Mucosa of rectum (tissue), 2 donors: ENCODE data around the gene TNS1.

Source experiments
- H3K27ac ChIP-seq, 2 donors: one replicate each; pipeline ENCODE4 v1.7.0; 2013; ENCODE audit warnings: inconsistent platforms in 2 of 2, low read depth in 2 of 2, low read length in 2 of 2
- H3K27me3 ChIP-seq, 2 donors: one replicate each; pipeline ENCODE4 v1.7.0; 2013; ENCODE audit warnings: low read length in 2 of 2; ENCODE audit not compliant: control insufficient read depth in 2 of 2, insufficient read depth in 2 of 2
- H3K36me3 ChIP-seq, 2 donors: one replicate each; pipeline ENCODE4 v1.7.0; 2013; ENCODE audit warnings: low read length in 2 of 2; ENCODE audit not compliant: control insufficient read depth in 2 of 2, insufficient read depth in 2 of 2
- H3K4me1 ChIP-seq, 2 donors: one replicate each; pipeline ENCODE4 v1.7.0; 2013; ENCODE audit warnings: low read length in 2 of 2, mild to moderate bottlenecking in 1 of 2; ENCODE audit not compliant: control insufficient read depth in 2 of 2, insufficient read depth in 2 of 2
- H3K4me3 ChIP-seq, 2 donors: one replicate each; pipeline ENCODE4 v1.7.0; 2013; ENCODE audit warnings: low read length in 2 of 2
- H3K9ac ChIP-seq, 2 donors: one replicate each; pipeline ENCODE4 v1.7.0; 2013; ENCODE audit warnings: low read length in 2 of 2, low read depth in 1 of 2, mild to moderate bottlenecking in 1 of 2
- H3K9me3 ChIP-seq, 2 donors: one replicate each; pipeline ENCODE4 v1.7.0; 2013; ENCODE audit warnings: low read length in 2 of 2; ENCODE audit not compliant: control insufficient read depth in 2 of 2
- donor health status: healthy.
- donor health status: Normal muscosa, but diverticular disease.

The TNS1 gene

GRCh38 chr2:217999595-217999959, 3.2 kb downstream of the TNS1 start:
- no peak overlapping the region for H3K4me3 ChIP-seq
- H3K27me3 ChIP-seq, result no peaks in the 10 kb centered on the region
- no peak overlapping the region for H3K27ac ChIP-seq
- no peak overlapping the region for H3K9ac ChIP-seq
- no peaks in the 10 kb centered on the region for H3K9me3 ChIP-seq
- H3K4me1 ChIP-seq, result peaks cover 0 to 4% of the 10 kb centered on the region in 2 donors
- H3K36me3 ChIP-seq, result no peaks in the 10 kb centered on the region

GRCh38 chr2:217998926-217999594, 3.7 kb downstream of the TNS1 start:
- no peak overlapping the region for H3K27ac ChIP-seq
- H3K9ac ChIP-seq, result no peak overlapping the region
- H3K4me1 ChIP-seq, result peaks cover 0 to 4% of the 10 kb centered on the region in 2 donors
- H3K9me3 ChIP-seq, result no peaks in the 10 kb centered on the region
- H3K36me3 ChIP-seq, result no peaks in the 10 kb centered on the region
- H3K27me3 ChIP-seq, result no peaks in the 10 kb centered on the region
- no peak overlapping the region for H3K4me3 ChIP-seq

- peaks cover 0 to 4% of the 10 kb centered on the region in 2 donors for H3K4me1 ChIP-seq
These were observed 5.3 kb downstream of the TNS1 start for GRCh38 chr2:217997510-217997909.

GRCh38 chr2:217996361-217996760, 6.4 kb downstream of the TNS1 start:
- H3K4me1 ChIP-seq, result peaks cover 0 to 4% of the 10 kb centered on the region in 2 donors
- no peak overlapping the region for H3K4me3 ChIP-seq
- H3K9me3 ChIP-seq, result no peaks in the 10 kb centered on the region
- no peak overlapping the region for H3K9ac ChIP-seq
- peak overlapping the region; percentile 2 to 48 for H3K27ac ChIP-seq
- H3K27me3 ChIP-seq, result no peaks in the 10 kb centered on the region
- H3K36me3 ChIP-seq, result no peaks in the 10 kb centered on the region

More at GRCh38 chr2:217997510-217997909, 5.3 kb downstream of the TNS1 start:
- Histone ChIP-seq H3K9me3 (no peaks in the 10 kb centered on the region), H3K9ac (no peak overlapping the region), H3K27ac (no peak overlapping the region), H3K4me3 (no peak overlapping the region), H3K27me3 (no peaks in the 10 kb centered on the region), H3K36me3 (no peaks in the 10 kb centered on the region)

- Histone ChIP-seq H3K9me3 (no peaks in the 10 kb centered on the region), H3K4me1 (peaks cover 0 to 4% of the 10 kb centered on the region in 2 donors), H3K27ac (peak overlapping the region; percentile 2 to 48), H3K27me3 (no peaks in the 10 kb centered on the region), H3K9ac (no peak overlapping the region), H3K4me3 (no peak overlapping the region), H3K36me3 (no peaks in the 10 kb centered on the region)
These were observed 7.0 kb downstream of the TNS1 start for GRCh38 chr2:217995731-217996231.

GRCh38 chr2:217994776-217995274, 8.0 kb downstream of the TNS1 start:
- no peaks in the 10 kb centered on the region for H3K9me3 ChIP-seq
- no peak overlapping the region for H3K9ac ChIP-seq
- no peaks in the 10 kb centered on the region for H3K36me3 ChIP-seq
- no peak overlapping the region for H3K4me3 ChIP-seq
- no peak overlapping the region for H3K27ac ChIP-seq
- no peaks in the 10 kb centered on the region for H3K27me3 ChIP-seq
- peaks cover 0 to 4% of the 10 kb centered on the region in 2 donors for H3K4me1 ChIP-seq

- Histone ChIP-seq H3K4me3 (no peak overlapping the region), H3K9me3 (no peaks in the 10 kb centered on the region), H3K27me3 (no peaks in the 10 kb centered on the region), H3K27ac (no peak overlapping the region), H3K36me3 (no peaks in the 10 kb centered on the region), H3K4me1 (peaks cover 0 to 5% of the 10 kb centered on the region in 2 donors), H3K9ac (no peak overlapping the region)
These were observed 8.9 kb downstream of the TNS1 start for GRCh38 chr2:217993817-217994463.

GRCh38 chr2:217993138-217993537, 9.7 kb downstream of the TNS1 start:
- Histone ChIP-seq H3K36me3 (no peaks in the 10 kb centered on the region), H3K27me3 (no peaks in the 10 kb centered on the region), H3K9me3 (no peaks in the 10 kb centered on the region), H3K27ac (no peak overlapping the region), H3K4me1 (peaks cover 4 to 13% of the 10 kb centered on the region in 2 donors), H3K4me3 (no peak overlapping the region), H3K9ac (no peak overlapping the region)

- Histone ChIP-seq H3K4me1 (peaks cover 6 to 17% of the 10 kb centered on the region in 2 donors), H3K36me3 (no peaks in the 10 kb centered on the region), H3K9ac (no peak overlapping the region), H3K27me3 (no peaks in the 10 kb centered on the region), H3K27ac (no peak overlapping the region), H3K4me3 (no peak overlapping the region), H3K9me3 (no peaks in the 10 kb centered on the region)
These were observed 10.7 kb downstream of the TNS1 start for GRCh38 chr2:217992061-217992460.

- Histone ChIP-seq H3K36me3 (no peaks in the 10 kb centered on the region), H3K27ac (no peak overlapping the region), H3K9ac (no peak overlapping the region), H3K4me3 (no peak overlapping the region), H3K9me3 (no peaks in the 10 kb centered on the region), H3K27me3 (no peaks in the 10 kb centered on the region), H3K4me1 (peaks cover 6 to 12% of the 10 kb centered on the region in 2 donors)
These were observed 11.9 kb downstream of the TNS1 start for GRCh38 chr2:217990791-217991465.
